ENCODE results near the gene MTHFD2L.

MTHFD2L gene

DNA sequence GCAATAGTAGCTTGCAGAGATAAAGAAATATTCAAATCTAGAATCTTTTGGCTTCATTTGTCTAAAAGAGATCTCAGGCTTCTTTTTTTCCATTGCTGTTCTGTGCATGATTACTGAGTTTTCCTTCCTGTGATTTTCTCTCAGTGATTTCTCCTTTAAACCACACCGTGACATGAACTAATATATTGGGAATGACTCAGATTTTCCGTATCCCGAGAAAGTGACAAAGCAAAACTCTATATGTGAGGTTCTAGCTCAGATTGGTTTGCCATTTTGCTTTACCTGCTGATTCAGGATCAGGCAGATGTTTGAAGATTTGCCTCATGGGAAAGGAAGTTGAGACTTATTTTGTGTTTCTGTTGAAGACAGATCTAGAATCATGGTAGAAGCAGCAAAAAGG is 59.4 kb downstream of the MTHFD2L start:
- CTCF ChIA-PET: no interaction called here
- TF ChIP-seq CTBP1 (IDR thresholded peaks at IDR 0.05; ENCODE audit: borderline replicate concordance) (no peak), TARDBP (IDR thresholded peaks at IDR 0.05) (no peak), FOXA1 (IDR thresholded peaks at IDR 0.05) (no peak), SP1 (IDR thresholded peaks at IDR 0.05) (no peak), NFRKB (IDR thresholded peaks at IDR 0.05) (no peak)

DNA sequence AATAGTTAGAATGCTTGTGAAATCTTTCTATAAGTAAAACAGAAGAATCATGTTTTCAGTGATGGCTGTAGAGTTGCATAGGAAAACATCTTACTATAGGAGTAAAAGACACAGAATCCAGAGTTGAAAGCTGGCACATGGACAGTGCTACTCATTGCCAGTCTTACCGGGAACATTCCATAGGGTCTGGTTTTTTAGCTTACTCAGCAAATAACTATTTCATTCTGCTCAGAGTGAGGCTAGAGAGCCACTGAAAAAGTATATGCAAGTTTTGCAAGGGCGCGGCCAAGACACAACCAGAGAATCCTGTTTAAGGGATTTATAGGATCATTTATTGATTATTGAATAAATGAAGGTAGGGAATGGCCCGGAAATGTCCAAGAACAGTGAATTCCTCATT is 60.3 kb downstream of the MTHFD2L start:
- no peak for TF ChIP-seq ARNT (IDR thresholded peaks at IDR 0.05)
- no peak for TF ChIP-seq SUZ12 (IDR thresholded peaks at IDR 0.05)
- no peak for TF ChIP-seq BHLHE40 (IDR thresholded peaks at IDR 0.05; ENCODE audit: borderline replicate concordance)
- TF ChIP-seq, protein P1, sequence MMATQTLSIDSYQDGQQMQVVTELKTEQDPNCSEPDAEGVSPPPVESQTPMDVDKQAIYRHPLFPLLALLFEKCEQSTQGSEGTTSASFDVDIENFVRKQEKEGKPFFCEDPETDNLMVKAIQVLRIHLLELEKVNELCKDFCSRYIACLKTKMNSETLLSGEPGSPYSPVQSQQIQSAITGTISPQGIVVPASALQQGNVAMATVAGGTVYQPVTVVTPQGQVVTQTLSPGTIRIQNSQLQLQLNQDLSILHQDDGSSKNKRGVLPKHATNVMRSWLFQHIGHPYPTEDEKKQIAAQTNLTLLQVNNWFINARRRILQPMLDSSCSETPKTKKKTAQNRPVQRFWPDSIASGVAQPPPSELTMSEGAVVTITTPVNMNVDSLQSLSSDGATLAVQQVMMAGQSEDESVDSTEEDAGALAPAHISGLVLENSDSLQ (IDR thresholded peaks at IDR 0.05): no peak
- TF ChIP-seq FOXA1 (IDR thresholded peaks at IDR 0.05): no peak
- no peak for TF ChIP-seq HDGF (IDR thresholded peaks at IDR 0.05; ENCODE audit: borderline replicate concordance)
- TF ChIP-seq CTBP1 (IDR thresholded peaks at IDR 0.05; ENCODE audit: borderline replicate concordance): no peak
- TF ChIP-seq ELF4 (IDR thresholded peaks at IDR 0.05): no peak
- no peak for TF ChIP-seq TARDBP (IDR thresholded peaks at IDR 0.05)
- TF ChIP-seq ZNF384 (IDR thresholded peaks at IDR 0.05): no peak
- TF ChIP-seq L3MBTL2 (conservative IDR thresholded peaks at IDR 0.05): no peak
- no peak for TF ChIP-seq FOXK2 (IDR thresholded peaks at IDR 0.05)
- TF ChIP-seq SP1 (IDR thresholded peaks at IDR 0.05): no peak
- no peak for TF ChIP-seq NFRKB (IDR thresholded peaks at IDR 0.05)
- no peak for TF ChIP-seq FOXM1 (IDR thresholded peaks at IDR 0.05; ENCODE audit: borderline replicate concordance)
- no peak for TF ChIP-seq LEF1 (IDR thresholded peaks at IDR 0.05; ENCODE audit: borderline replicate concordance)
- no peak for DNase-seq (ENCODE audit: extremely low spot score)
- POLR2A ChIA-PET: no interaction called here
- CTCF ChIA-PET: interaction anchor here (0.8 kb wide), 1 partner anchor 10 kb away, joined by 3 read pairs; no protein-coding TSS in a partner anchor

More for the DNA sequence above, 59.4 kb downstream of the MTHFD2L start:
- POLR2A ChIA-PET: no interaction called here
- no peak for DNase-seq (ENCODE audit: extremely low spot score)

DNA sequence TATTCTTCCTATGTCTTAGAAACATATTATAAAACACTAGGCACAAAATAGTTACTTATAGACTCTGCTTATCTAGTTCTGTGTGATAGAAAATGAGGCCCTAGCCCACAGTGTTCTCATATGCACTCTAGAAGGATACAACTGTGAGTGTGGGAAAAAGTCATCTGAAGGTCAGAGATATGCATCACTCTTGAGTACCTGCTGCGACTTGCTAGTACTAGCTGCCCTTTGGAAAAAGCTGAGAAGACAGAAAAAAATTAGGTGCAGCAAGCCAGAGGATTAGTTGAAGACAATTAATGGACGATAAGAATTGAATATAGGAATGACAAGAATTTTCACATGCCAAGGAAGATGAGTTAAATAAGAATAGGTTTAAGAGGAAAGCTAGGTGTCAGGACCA is 61.3 kb downstream of the MTHFD2L start:
- no peak for TF ChIP-seq SP1 (IDR thresholded peaks at IDR 0.05)
- TF ChIP-seq FOXA1 (IDR thresholded peaks at IDR 0.05): no peak
- TF ChIP-seq TARDBP (IDR thresholded peaks at IDR 0.05): no peak
- no peak for TF ChIP-seq FOXK2 (IDR thresholded peaks at IDR 0.05)
- no peak for TF ChIP-seq CTBP1 (IDR thresholded peaks at IDR 0.05; ENCODE audit: borderline replicate concordance)
- no peak for TF ChIP-seq ARNT (IDR thresholded peaks at IDR 0.05)
- no peak for TF ChIP-seq HDGF (IDR thresholded peaks at IDR 0.05; ENCODE audit: borderline replicate concordance)
- ChIA-PET POLR2A (no interaction called here), CTCF (interaction anchor here (0.7 kb wide), 1 partner anchor 93 kb away, joined by 3 read pairs; no protein-coding TSS in a partner anchor)
- DNase-seq (ENCODE audit: extremely low spot score): no peak

DNA sequence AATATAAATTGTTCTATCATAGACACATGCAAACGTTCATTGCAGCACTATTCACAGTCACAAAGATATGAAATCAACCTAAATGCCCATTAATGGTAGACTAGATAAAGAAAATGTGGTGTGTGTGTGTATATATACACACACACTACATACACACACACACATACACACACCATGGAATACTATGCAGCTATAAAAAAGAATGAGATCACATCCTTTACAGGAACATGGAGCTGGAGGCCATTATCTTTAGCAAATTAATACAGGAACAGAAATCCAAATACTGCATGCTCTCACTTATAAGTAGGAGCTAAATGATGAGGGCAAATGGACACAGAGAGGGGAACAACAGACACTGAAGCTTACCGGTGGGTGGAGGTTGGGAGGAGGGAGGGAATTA is 65.2 kb downstream of the MTHFD2L start:
- TF ChIP-seq BHLHE40 (IDR thresholded peaks at IDR 0.05; ENCODE audit: borderline replicate concordance): no peak
- no peak for TF ChIP-seq HDGF (IDR thresholded peaks at IDR 0.05; ENCODE audit: borderline replicate concordance)
- TF ChIP-seq ZNF384 (IDR thresholded peaks at IDR 0.05): no peak
- TF ChIP-seq LEF1 (IDR thresholded peaks at IDR 0.05; ENCODE audit: borderline replicate concordance): no peak
- TF ChIP-seq L3MBTL2 (conservative IDR thresholded peaks at IDR 0.05): no peak
- TF ChIP-seq FOXA1 (IDR thresholded peaks at IDR 0.05): no peak
- no peak for TF ChIP-seq TARDBP (IDR thresholded peaks at IDR 0.05)
- no peak for TF ChIP-seq CTBP1 (IDR thresholded peaks at IDR 0.05; ENCODE audit: borderline replicate concordance)
- no peak for TF ChIP-seq FOXK2 (IDR thresholded peaks at IDR 0.05)
- no peak for TF ChIP-seq SUZ12 (IDR thresholded peaks at IDR 0.05)
- TF ChIP-seq, protein P1 (IDR thresholded peaks at IDR 0.05): no peak
- TF ChIP-seq FOXM1 (IDR thresholded peaks at IDR 0.05; ENCODE audit: borderline replicate concordance): no peak
- TF ChIP-seq NFRKB (IDR thresholded peaks at IDR 0.05): no peak
- no peak for TF ChIP-seq SP1 (IDR thresholded peaks at IDR 0.05)
- no peak for TF ChIP-seq ARNT (IDR thresholded peaks at IDR 0.05)
- no peak for TF ChIP-seq ELF4 (IDR thresholded peaks at IDR 0.05)
- no peak for DNase-seq (ENCODE audit: extremely low spot score)
- ChIA-PET POLR2A (no interaction called here), CTCF (no interaction called here)

DNA sequence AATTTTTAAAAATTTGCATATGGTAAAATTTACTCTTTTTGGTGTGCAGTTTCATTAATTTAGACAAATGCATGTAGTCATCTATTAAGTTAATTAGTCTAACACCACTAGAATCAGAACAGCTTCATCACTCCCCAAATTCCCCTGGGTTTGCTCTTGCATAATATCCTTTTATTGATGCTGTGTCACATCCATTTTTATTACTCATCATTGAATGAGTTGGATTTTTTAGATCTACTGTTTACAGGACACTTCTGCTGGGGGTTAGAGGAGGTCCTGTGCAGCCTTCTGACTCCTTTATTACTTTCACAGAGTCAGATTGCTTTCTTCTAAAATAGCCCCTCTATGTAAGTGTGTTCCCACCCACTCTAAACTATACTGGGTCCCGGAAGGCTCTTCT is 65.9 kb downstream of the MTHFD2L start:
- ChIA-PET POLR2A (no interaction called here), CTCF (no interaction called here)
- TF ChIP-seq ZNF384 (IDR thresholded peaks at IDR 0.05) (no peak), L3MBTL2 (conservative IDR thresholded peaks at IDR 0.05) (no peak), CTBP1 (IDR thresholded peaks at IDR 0.05; ENCODE audit: borderline replicate concordance) (no peak), ARNT (IDR thresholded peaks at IDR 0.05) (no peak), FOXA1 (IDR thresholded peaks at IDR 0.05) (no peak), TARDBP (IDR thresholded peaks at IDR 0.05) (no peak), ELF4 (IDR thresholded peaks at IDR 0.05) (no peak), LEF1 (IDR thresholded peaks at IDR 0.05; ENCODE audit: borderline replicate concordance) (no peak), FOXM1 (IDR thresholded peaks at IDR 0.05; ENCODE audit: borderline replicate concordance) (no peak), HDGF (IDR thresholded peaks at IDR 0.05; ENCODE audit: borderline replicate concordance) (no peak), SUZ12 (IDR thresholded peaks at IDR 0.05) (no peak), SP1 (IDR thresholded peaks at IDR 0.05) (no peak), FOXK2 (IDR thresholded peaks at IDR 0.05) (no peak), BHLHE40 (IDR thresholded peaks at IDR 0.05; ENCODE audit: borderline replicate concordance) (no peak), NFRKB (IDR thresholded peaks at IDR 0.05) (no peak)
- TF ChIP-seq, protein P1 (IDR thresholded peaks at IDR 0.05): no peak

More for the DNA sequence above, 65.9 kb downstream of the MTHFD2L start:
- DNase-seq (ENCODE audit: extremely low spot score): no peak

Data from HEK293T (cell line).